Measurements from ENCODE around the gene ZIC1. TPM values are rescaled to one million over a fixed set of nuclear protein-coding genes. Genes with fewer than 3 reads are reported as not detected.

ZIC1 gene
- total RNA-seq, 2 experiments from 2014 or later, result not detected

GRCh38 chr3:147404800-147405230, 4.3 kb upstream of the ZIC1 start:
- ChIA-PET CTCF (no interaction called here), POLR2A (no interaction called here)
- Mint-ChIP-seq H3K4me1 (peaks cover 2% of the 10 kb centered on the region), H3K4me3 (no peak overlapping the region), H3K27ac (no peak overlapping the region), H3K36me3 (ENCODE audit: low read depth) (peaks cover 20% of the 10 kb centered on the region), H3K27me3 (peaks cover 55% of the 10 kb centered on the region), H3K9me3 (peaks cover 9% of the 10 kb centered on the region)
- DNase-seq, result no peak

- Mint-ChIP-seq H3K9me3 (peaks cover 9% of the 10 kb centered on the region), H3K4me1 (peaks cover 2% of the 10 kb centered on the region), H3K4me3 (no peak overlapping the region), H3K36me3 (ENCODE audit: low read depth) (peaks cover 20% of the 10 kb centered on the region), H3K27me3 (peaks cover 55% of the 10 kb centered on the region), H3K27ac (no peak overlapping the region)
- no peak for DNase-seq
- CTCF ChIA-PET, result no interaction called here
- POLR2A ChIA-PET, result no interaction called here
Measured at GRCh38 chr3:147405231-147406027, 3.7 kb upstream of the ZIC1 start.

- no peak within 1 kb of the TSS for H3K4me3 Mint-ChIP-seq
- H3K4me1 Mint-ChIP-seq, result peaks cover 8% of the 10 kb centered on the region
- ChIA-PET CTCF (no interaction called here), POLR2A (no interaction called here)
- H3K27ac Mint-ChIP-seq, result no peak within 1 kb of the TSS
- peaks cover 64% of the 10 kb centered on the region for H3K27me3 Mint-ChIP-seq
- H3K9me3 Mint-ChIP-seq, result peaks cover 9% of the 10 kb centered on the region
- no peak for DNase-seq
- H3K36me3 Mint-ChIP-seq (ENCODE audit: low read depth), result peaks cover 26% of the 10 kb centered on the region
Measured at GRCh38 chr3:147406028-147406931, 2.9 kb upstream of the ZIC1 start, which contains the start of gene ZIC4. ZIC4 (minus strand) TSS chr3:147406543; CDS start chr3:147402797, 3,746 bp downstream.

DNA sequence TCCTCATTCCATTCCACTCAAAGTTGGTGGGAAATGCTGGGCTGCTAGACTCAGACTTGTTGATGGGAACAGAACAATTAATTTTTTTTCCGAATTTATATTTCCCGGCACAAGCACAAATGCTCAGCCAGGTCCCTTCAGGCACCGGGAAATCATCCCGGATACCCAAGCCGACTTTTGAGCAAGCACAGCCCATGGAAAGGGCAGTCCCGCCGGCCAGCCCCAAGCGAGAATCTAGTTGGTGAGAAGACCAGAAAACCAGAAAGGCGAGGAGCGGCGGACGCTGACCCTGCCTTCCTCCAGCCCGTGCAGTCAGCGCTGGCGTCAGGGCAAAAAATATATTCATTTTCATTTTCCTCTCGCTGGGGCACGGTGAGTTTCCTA, 2.1 kb upstream of the ZIC1 start:
- Mint-ChIP-seq H3K36me3 (ENCODE audit: low read depth) (peaks cover 32% of the 10 kb centered on the region), H3K27ac (no peak overlapping the region)
- CTCF ChIA-PET, result no interaction called here

GRCh38 chr3:147407498-147408187, 1.5 kb upstream of the ZIC1 start:
- no peak overlapping the region for H3K4me3 Mint-ChIP-seq
- CTCF ChIA-PET, result no interaction called here
- no peak overlapping the region for H3K27ac Mint-ChIP-seq

More for the DNA sequence above, 2.1 kb upstream of the ZIC1 start:
- Mint-ChIP-seq H3K4me3 (no peak overlapping the region), H3K9me3 (peaks cover 11% of the 10 kb centered on the region), H3K4me1 (peaks cover 14% of the 10 kb centered on the region), H3K27me3 (peaks cover 71% of the 10 kb centered on the region)
- POLR2A ChIA-PET, result no interaction called here
- no peak for DNase-seq

DNA sequence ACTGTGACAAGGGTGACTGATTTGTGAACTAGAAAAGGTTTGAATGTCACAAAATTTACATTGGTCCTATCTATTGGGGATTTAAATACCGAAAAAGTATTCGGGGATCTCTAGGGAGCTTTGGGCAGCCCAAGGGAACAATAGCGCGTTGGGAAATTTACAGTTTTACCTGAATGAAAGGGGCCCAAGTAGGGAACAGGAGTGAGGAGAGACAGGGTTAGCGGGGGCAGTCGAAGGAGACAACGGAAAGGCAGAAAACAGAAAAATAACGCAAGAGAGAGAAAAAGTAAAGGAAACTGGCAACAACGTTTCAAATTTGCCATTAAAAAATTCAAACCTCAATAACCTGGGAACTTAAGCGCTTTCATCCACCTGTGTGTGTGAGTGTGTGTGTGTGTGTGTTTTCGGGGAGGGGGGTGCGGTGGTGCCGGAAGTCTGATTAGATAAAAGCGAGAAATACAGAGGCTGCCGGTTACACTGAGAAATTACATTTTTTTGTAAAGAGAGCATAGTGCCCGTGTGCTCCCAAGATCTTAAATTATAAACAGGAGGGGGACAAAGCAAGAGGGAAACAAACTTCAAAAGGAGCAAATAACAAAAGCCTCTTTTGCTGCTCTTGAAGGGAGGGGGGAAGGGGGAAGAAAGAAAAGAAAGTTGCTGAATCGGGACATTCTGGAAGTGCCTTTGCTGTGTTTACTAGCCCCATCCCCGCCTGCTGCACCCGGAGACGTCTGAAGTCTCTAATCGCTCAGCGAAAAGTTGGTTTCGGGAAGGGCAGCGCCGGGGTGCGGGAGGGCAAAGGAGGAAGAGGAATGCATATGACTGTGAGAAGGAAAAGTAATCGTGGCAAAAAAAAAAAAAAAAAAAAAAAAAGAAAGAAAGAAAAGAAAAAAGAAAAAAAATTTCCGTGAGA, 721 bp upstream of the ZIC1 start:
- H3K27me3 Mint-ChIP-seq, result peaks cover 82% of the 10 kb centered on the region
- no peak for DNase-seq
- ChIA-PET CTCF (no interaction called here), POLR2A (no interaction called here)
- peak overlapping the region; percentile 57 for H3K27ac Mint-ChIP-seq
- peak overlapping the region; percentile 22 for H3K4me3 Mint-ChIP-seq
- peaks cover 22% of the 10 kb centered on the region for H3K4me1 Mint-ChIP-seq
- peaks cover 36% of the 10 kb centered on the region for H3K36me3 Mint-ChIP-seq (ENCODE audit: low read depth)
- peaks cover 11% of the 10 kb centered on the region for H3K9me3 Mint-ChIP-seq

More at GRCh38 chr3:147407498-147408187, 1.5 kb upstream of the ZIC1 start:
- H3K4me1 Mint-ChIP-seq, result peaks cover 19% of the 10 kb centered on the region
- peaks cover 32% of the 10 kb centered on the region for H3K36me3 Mint-ChIP-seq (ENCODE audit: low read depth)
- POLR2A ChIA-PET, result no interaction called here
- peaks cover 76% of the 10 kb centered on the region for H3K27me3 Mint-ChIP-seq
- no peak for DNase-seq
- peaks cover 11% of the 10 kb centered on the region for H3K9me3 Mint-ChIP-seq

DNA sequence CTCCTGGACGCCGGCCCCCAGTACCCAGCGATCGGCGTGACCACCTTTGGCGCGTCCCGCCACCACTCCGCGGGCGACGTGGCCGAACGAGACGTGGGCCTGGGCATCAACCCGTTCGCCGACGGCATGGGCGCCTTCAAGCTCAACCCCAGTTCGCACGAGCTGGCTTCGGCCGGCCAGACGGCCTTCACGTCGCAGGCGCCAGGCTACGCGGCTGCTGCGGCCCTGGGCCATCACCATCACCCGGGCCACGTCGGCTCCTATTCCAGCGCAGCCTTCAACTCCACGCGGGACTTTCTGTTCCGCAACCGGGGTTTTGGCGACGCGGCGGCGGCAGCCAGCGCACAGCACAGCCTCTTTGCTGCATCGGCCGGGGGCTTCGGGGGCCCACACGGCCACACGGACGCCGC, 956 bp downstream of the ZIC1 start:
- H3K9me3 Mint-ChIP-seq, result peaks cover 11% of the 10 kb centered on the region
- H3K4me1 Mint-ChIP-seq, result peaks cover 23% of the 10 kb centered on the region

GRCh38 chr3:147410526-147411237, 1.5 kb downstream of the ZIC1 start:
- Mint-ChIP-seq H3K27ac (peak overlapping the region; percentile 59), H3K27me3 (peaks cover 82% of the 10 kb centered on the region), H3K9me3 (peaks cover 11% of the 10 kb centered on the region), H3K4me3 (peak overlapping the region; percentile 40), H3K4me1 (peaks cover 23% of the 10 kb centered on the region), H3K36me3 (ENCODE audit: low read depth) (peaks cover 37% of the 10 kb centered on the region)
- POLR2A ChIA-PET, result no interaction called here
- CTCF ChIA-PET, result interaction anchor here (1.5 kb wide), 1 partner anchor 49 kb away, joined by 3 read pairs; no protein-coding TSS in a partner anchor
- no peak for DNase-seq

More for the DNA sequence above, 956 bp downstream of the ZIC1 start:
- CTCF ChIA-PET, result interaction anchor here (1.5 kb wide), 1 partner anchor 49 kb away, joined by 3 read pairs; no protein-coding TSS in a partner anchor
- DNase-seq, result no peak
- H3K36me3 Mint-ChIP-seq (ENCODE audit: low read depth), result peaks cover 37% of the 10 kb centered on the region
- H3K27ac Mint-ChIP-seq, result no peak overlapping the region
- POLR2A ChIA-PET, result no interaction called here
- peaks cover 83% of the 10 kb centered on the region for H3K27me3 Mint-ChIP-seq
- H3K4me3 Mint-ChIP-seq, result no peak overlapping the region

DNA sequence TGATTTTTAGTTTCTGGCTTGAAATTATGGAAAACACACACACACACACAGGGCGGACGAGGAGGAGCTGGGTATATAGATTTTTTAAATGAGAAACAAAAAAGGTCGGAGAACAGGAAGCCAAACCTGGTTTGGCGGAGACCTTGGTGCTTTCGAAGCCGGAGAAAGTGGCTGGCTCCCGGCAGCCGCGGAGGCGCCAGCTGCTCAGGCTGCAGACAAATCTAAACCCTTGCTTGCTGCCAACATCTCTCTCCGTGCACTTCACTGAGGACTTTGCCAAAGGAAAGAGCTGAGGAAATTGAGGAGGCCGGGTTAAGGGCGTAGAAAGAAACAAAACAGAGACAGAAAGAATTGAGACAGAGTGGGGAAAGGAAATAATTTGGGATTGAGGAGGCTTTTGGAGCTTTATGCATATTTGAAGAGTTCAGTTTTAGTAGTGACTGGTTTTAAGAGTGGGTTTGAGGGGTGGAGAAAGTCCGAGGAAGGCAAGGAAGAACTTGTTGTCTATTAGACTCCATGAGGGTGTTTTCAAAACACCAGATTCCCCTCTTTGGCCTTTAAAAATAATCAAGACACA, 2.2 kb downstream of the ZIC1 start:
- ChIA-PET POLR2A (no interaction called here), CTCF (interaction anchor here (1.5 kb wide), 1 partner anchor 50 kb away, joined by 3 read pairs; no protein-coding TSS in a partner anchor)
- Mint-ChIP-seq H3K4me1 (peaks cover 23% of the 10 kb centered on the region), H3K4me3 (peak overlapping the region; percentile 40), H3K27me3 (peaks cover 78% of the 10 kb centered on the region), H3K27ac (peak overlapping the region; percentile 59), H3K36me3 (ENCODE audit: low read depth) (peaks cover 37% of the 10 kb centered on the region), H3K9me3 (peaks cover 11% of the 10 kb centered on the region)
- no peak for DNase-seq

- peaks cover 76% of the 10 kb centered on the region for H3K27me3 Mint-ChIP-seq
- peak overlapping the region; percentile 59 for H3K27ac Mint-ChIP-seq
- POLR2A ChIA-PET, result no interaction called here
- H3K4me1 Mint-ChIP-seq, result peaks cover 23% of the 10 kb centered on the region
- CTCF ChIA-PET, result interaction anchor here (1.5 kb wide), 1 partner anchor 50 kb away, joined by 3 read pairs; no protein-coding TSS in a partner anchor
- DNase-seq, result no peak
- peaks cover 37% of the 10 kb centered on the region for H3K36me3 Mint-ChIP-seq (ENCODE audit: low read depth)
- peak overlapping the region; percentile 40 for H3K4me3 Mint-ChIP-seq
- H3K9me3 Mint-ChIP-seq, result peaks cover 11% of the 10 kb centered on the region
Measured at GRCh38 chr3:147411815-147412241, 2.7 kb downstream of the ZIC1 start.

GRCh38 chr3:147412261-147412916, 3.2 kb downstream of the ZIC1 start:
- DNase-seq, result no peak
- Mint-ChIP-seq H3K4me3 (no peak overlapping the region), H3K36me3 (ENCODE audit: low read depth) (peaks cover 36% of the 10 kb centered on the region), H3K4me1 (peaks cover 23% of the 10 kb centered on the region), H3K27ac (no peak overlapping the region), H3K27me3 (peaks cover 71% of the 10 kb centered on the region), H3K9me3 (peaks cover 11% of the 10 kb centered on the region)
- POLR2A ChIA-PET, result no interaction called here
- CTCF ChIA-PET, result no interaction called here
